NB4 (cell line): ENCODE data around the gene KRT222.

Experiments
- DNase-seq: peaks from one replicate; pipeline ENCODE4 v3.0.0; 2010; ENCODE audit warnings: low read depth
- H3K4me3 ChIP-seq: one replicate; pipeline ENCODE4 v1.5.1; 2011; ENCODE audit warnings: mild to moderate bottlenecking, low read depth, low read length, moderate library complexity
- CTCF ChIP-seq: IDR thresholded peaks from one replicate; pipeline ENCODE4 v1.5.1; 2012; ENCODE audit warnings: low read depth, low read length
- MAX ChIP-seq: IDR thresholded peaks from 2 replicates; pipeline ENCODE4 v1.6.1; 2011; ENCODE audit warnings: low read depth, low read length
- MYC ChIP-seq: IDR thresholded peaks from 2 replicates; pipeline ENCODE4 v1.6.1; 2011; ENCODE audit warnings: low read depth, low read length
- POLR2A ChIP-seq: IDR thresholded peaks from 2 replicates; pipeline ENCODE4 v1.6.1; 2011; ENCODE audit warnings: mild to moderate bottlenecking; ENCODE audit not compliant: insufficient read length; ENCODE audit errors: extremely low read depth

Gene KRT222

GRCh38 chr17:40664582-40665333, at the start of gene KRT222:
TSS of gene KRT222 (minus strand) at chr17:40665177. CDS start at chr17:40665099, 78 bp downstream.
- no peak within 1 kb of the TSS for H3K4me3 ChIP-seq
- DNase-seq: no peak
- TF ChIP-seq MAX (no peak), MYC (no peak), POLR2A (no peak), CTCF (no peak)

GRCh38 chr17:40714473-40714872, 49.5 kb upstream of the KRT222 start:
- H3K4me3 ChIP-seq: no peak overlapping the region
- no peak for TF ChIP-seq MAX
- TF ChIP-seq MYC: no peak
- TF ChIP-seq POLR2A: no peak
- no peak for TF ChIP-seq CTCF
- peak; percentile 8 for DNase-seq

GRCh38 chr17:40707745-40708144, 42.8 kb upstream of the KRT222 start:
- TF ChIP-seq CTCF: no peak
- no peak for TF ChIP-seq POLR2A
- no peak for TF ChIP-seq MAX
- TF ChIP-seq MYC: no peak
- DNase-seq: peak; percentile 24

GRCh38 chr17:40705584-40705983, 40.6 kb upstream of the KRT222 start:
- no peak for DNase-seq
- no peak overlapping the region for H3K4me3 ChIP-seq
- TF ChIP-seq MYC (no peak), CTCF (no peak), MAX (no peak), POLR2A (no peak)

More at GRCh38 chr17:40707745-40708144, 42.8 kb upstream of the KRT222 start:
- no peak overlapping the region for H3K4me3 ChIP-seq

- no peak within 1 kb of the TSS for H3K4me3 ChIP-seq
- no peak for TF ChIP-seq POLR2A
- no peak for TF ChIP-seq MAX
- TF ChIP-seq CTCF: no peak
- TF ChIP-seq MYC: no peak
- no peak for DNase-seq
These were observed 38.7 kb upstream of the KRT222 start, which contains the start of gene KRT24 for GRCh38 chr17:40703652-40704051. TSS of gene KRT24 (minus strand) at chr17:40703752. CDS start at chr17:40703693, 59 bp downstream.
